ENCODE results near the gene SPAG4.
A peak's percentile ranks its signal among the peaks of the same experiment; 100 is the strongest.

SPAG4 gene

DNA sequence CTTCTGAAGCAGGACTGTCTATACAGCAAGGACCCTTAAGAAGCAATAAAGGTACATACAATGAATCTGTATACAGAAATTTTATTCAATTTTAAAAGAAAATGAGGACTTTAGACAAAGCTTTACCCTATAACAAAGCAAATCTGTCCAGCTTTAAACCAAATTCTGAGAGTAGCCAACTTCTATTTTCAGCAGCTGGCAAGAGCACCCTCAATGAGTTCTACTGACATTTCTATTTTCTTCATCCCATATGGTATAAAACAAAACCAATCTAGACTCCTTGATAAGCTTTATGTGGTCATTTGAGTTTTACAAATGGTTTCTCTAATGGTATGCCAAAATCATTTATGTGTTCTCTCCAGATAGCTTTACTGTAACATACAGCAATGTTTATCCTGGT is 36.3 kb downstream of the SPAG4 start:
- H3K27ac ChIP-seq: no peak overlapping the region

GRCh38 chr20:35652641-35653429 is 37.2 kb downstream of the SPAG4 start:
- Histone ChIP-seq H3K27ac (no peak overlapping the region), H3K4me3 (no peak overlapping the region)

More for the DNA sequence above, 36.3 kb downstream of the SPAG4 start:
- H3K4me3 ChIP-seq: no peak overlapping the region

DNA sequence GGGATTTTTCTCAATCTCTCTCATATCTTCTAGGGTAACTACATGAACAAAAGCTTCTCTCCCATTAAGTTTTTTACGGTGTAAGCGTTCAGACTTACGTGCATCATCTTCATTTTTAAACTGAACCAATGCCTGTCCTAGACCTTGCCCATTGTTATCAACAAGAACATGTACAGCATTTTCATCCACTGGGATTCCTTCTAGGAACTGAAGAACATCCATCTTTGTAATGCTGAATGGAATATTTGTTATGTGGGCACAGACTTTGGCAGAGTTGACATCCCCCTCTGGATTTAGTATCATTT is 37.8 kb downstream of the SPAG4 start:
- Histone ChIP-seq H3K27ac (no peak overlapping the region), H3K4me3 (no peak overlapping the region)

DNA sequence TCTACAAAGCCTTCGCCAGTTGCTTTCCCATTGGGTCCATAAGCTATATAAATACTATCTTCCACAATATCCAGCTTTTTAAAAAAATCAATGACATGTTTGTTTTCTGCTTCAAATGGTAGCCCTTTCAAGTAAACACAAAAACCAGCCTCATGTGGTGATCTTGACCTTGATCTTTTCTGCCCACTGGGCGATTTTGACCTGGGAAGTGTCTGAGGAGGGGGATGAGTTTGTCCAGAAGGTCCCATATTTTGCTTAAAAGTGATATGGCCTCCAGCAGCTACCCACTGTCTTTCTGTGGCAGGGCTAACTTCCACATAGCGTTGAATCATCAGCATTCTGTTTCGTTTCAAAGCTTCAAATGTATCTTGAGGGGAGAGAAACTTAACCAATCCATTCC is 38.3 kb downstream of the SPAG4 start:
- Histone ChIP-seq H3K4me3 (no peak overlapping the region), H3K27ac (no peak overlapping the region)

- Histone ChIP-seq H3K4me3 (no peak overlapping the region), H3K27ac (no peak overlapping the region)
These were observed 38.8 kb downstream of the SPAG4 start for GRCh38 chr20:35654415-35654814.

DNA sequence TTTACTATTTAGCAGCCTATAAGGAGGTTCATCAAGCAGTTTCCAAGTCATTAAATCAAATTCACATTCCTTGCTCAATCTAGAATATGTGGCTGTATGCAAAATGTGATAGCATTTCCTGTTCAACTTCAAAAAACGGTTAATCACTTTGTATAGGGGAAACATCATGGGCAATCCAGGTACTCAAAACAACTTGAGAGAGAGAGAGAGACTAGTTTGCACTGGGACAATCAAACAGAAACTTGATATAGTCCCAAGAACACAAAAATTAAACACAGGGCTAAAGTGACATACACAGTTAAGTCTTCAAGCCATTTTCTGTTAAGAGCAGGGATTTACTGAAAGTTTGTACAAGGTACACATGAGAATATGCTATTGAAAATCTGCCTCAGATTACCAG is 41.6 kb downstream of the SPAG4 start:
- Histone ChIP-seq H3K27ac (no peak overlapping the region), H3K4me3 (no peak overlapping the region)

- no peak overlapping the region for H3K4me3 ChIP-seq
- H3K27ac ChIP-seq: peak overlapping the region in 3 of 21 experiments; percentile 26 to 52 (median 32)
These were observed 44.7 kb downstream of the SPAG4 start for GRCh38 chr20:35660122-35660937.

- Histone ChIP-seq H3K27ac (peak overlapping the region in 5 of 21 experiments; percentile 5 to 98 (median 26)), H3K4me3 (no peak overlapping the region)
These were observed 45.4 kb downstream of the SPAG4 start for GRCh38 chr20:35661053-35661452.

- peak overlapping the region in 1 of 7 experiments; percentile 10 for H3K4me3 ChIP-seq
- H3K27ac ChIP-seq: peak overlapping the region in 3 of 21 experiments; percentile 18 to 98 (median 28)
These were observed 46.3 kb downstream of the SPAG4 start for GRCh38 chr20:35661908-35662307.

DNA sequence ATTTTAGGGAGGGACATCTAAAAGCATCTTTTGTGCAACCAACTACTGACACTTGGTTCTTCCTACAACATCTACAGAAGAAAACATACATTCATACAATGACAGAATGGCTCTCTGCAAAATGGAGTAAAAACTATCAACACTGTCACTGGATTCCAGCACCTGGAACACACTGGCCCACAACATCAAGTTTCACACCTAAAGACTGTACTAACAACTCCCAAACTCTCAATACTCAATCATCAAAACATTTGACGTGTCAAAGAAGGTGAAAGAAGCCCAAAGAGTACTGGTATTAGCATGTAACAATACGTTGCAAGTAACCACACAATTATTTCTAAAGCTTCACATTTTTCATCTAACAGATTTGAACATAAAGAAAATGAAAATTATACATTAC is 46.9 kb downstream of the SPAG4 start:
- peak overlapping the region in 2 of 21 experiments; percentile 98 to 100 for H3K27ac ChIP-seq

GRCh38 chr20:35663516-35664465 is 48.2 kb downstream of the SPAG4 start:
- peak overlapping the region; percentile 87 to 100 (median 97) for H3K27ac ChIP-seq
- peak overlapping the region; percentile 68 to 97 (median 83) for H3K4me3 ChIP-seq

More for the DNA sequence above, 46.9 kb downstream of the SPAG4 start:
- peak overlapping the region in 4 of 7 experiments; percentile 68 to 97 (median 86) for H3K4me3 ChIP-seq

- Histone ChIP-seq H3K4me3 (peak within 1 kb of the TSS; percentile 68 to 97 (median 83)), H3K27ac (peak within 1 kb of the TSS; percentile 87 to 100 (median 97))
These were observed 49.0 kb downstream of the SPAG4 start, which contains the start of the genes CPNE1 and RBM12 for GRCh38 chr20:35664466-35665206. CPNE1 (minus strand) TSS chr20:35664900; CDS start chr20:35632923, 31,977 bp downstream. RBM12 (minus strand) TSS chr20:35664900; CDS start chr20:35655322, 9,578 bp downstream.

DNA sequence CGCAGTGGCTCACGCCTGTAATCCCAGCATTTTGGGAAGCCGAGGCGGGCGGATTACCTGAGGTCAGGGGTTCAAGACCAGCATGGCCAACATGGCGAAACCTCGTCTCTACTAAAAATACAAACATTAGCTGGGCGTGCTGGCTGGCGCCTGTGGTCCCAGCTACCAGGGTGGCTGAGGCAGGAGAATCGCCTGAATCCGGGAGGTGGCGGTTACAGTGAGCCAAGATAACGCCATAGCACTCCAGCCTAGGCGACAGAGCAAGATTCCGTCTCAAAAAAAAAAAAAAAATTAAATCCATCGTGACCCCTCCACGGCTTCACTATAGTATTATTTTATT is 50.3 kb downstream of the SPAG4 start:
- H3K27ac ChIP-seq: no peak overlapping the region

DNA sequence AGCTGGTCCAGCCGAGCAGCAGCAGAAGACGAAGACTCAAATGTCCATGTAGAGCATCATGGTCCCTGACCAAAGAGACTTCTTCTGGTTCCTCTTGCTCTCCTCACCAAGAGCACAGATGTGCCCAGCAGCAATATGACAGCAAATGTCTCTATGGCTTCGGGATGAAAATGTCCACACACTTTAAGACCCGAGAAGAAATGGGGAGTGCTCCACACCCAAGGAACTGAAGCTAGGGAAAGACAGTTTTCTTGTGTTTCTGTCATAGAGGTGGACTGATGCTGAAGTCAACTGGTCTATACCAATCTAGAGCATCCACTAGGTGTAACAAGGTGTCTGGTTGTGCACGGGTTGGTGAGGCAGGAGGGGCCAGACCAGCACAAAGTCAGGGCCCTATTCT is 53.6 kb downstream of the SPAG4 start:
- H3K4me3 ChIP-seq: no peak overlapping the region
- no peak overlapping the region for H3K27ac ChIP-seq

More for the DNA sequence above, 50.3 kb downstream of the SPAG4 start:
- H3K4me3 ChIP-seq: no peak overlapping the region

GRCh38 chr20:35669681-35670080 is 54.1 kb downstream of the SPAG4 start:
- Histone ChIP-seq H3K4me3 (no peak overlapping the region), H3K27ac (no peak overlapping the region)

Data from skin epidermis (tissue), 12 donors.